WERI-Rb-1 (cell line): ENCODE results near the gene MISP.

Experiments
- DNase-seq: peaks from one replicate; pipeline ENCODE4 v3.0.0-alpha.2; 2020
- H3K27ac ChIP-seq: fragments of 250-450 bp; sonication (Bioruptor Pico); 2 replicates; pipeline ENCODE4 v1.5.1; 2020; ENCODE audit warnings: mild to moderate bottlenecking, moderate library complexity
- H3K27me3 ChIP-seq: fragments of 250-450 bp; sonication (Bioruptor Pico); 2 replicates; pipeline ENCODE4 v1.5.1; 2021; ENCODE audit warnings: mild to moderate bottlenecking, low read depth, moderate library complexity; ENCODE audit not compliant: insufficient read depth, severe bottlenecking
- H3K36me3 ChIP-seq: fragments of 250-450 bp; sonication (Bioruptor Pico); 2 replicates; pipeline ENCODE4 v1.5.1; 2020; ENCODE audit warnings: mild to moderate bottlenecking, moderate library complexity
- H3K4me3 ChIP-seq: 2 replicates; pipeline ENCODE4 v1.5.1; 2011; ENCODE audit warnings: low read depth, mild to moderate bottlenecking, control low read depth, low read length
- H3K9me3 ChIP-seq: fragments of 250-450 bp; sonication (Bioruptor Pico); 2 replicates; pipeline ENCODE4 v1.5.1; 2021; ENCODE audit warnings: mild to moderate bottlenecking, moderate library complexity; ENCODE audit not compliant: severe bottlenecking
- CTCF ChIP-seq: IDR thresholded peaks from 2 replicates; pipeline ENCODE4 v1.5.1; 2011; ENCODE audit warnings: low read depth, mild to moderate bottlenecking, control low read depth, inconsistent platforms, low read length

Gene MISP

GRCh38 chr19:810883-811489, 60.1 kb downstream of the MISP start:
- Histone ChIP-seq H3K36me3 (peaks cover 86% of the 10 kb centered on the region), H3K9me3 (no peaks in the 10 kb centered on the region), H3K27me3 (no peaks in the 10 kb centered on the region), H3K27ac (no peak overlapping the region), H3K4me3 (no peak overlapping the region)
- TF ChIP-seq CTCF: no peak
- no peak for DNase-seq

GRCh38 chr19:811506-812048, 60.7 kb downstream of the MISP start:
- no peak for TF ChIP-seq CTCF
- no peak overlapping the region for H3K27ac ChIP-seq
- peaks cover 80% of the 10 kb centered on the region for H3K36me3 ChIP-seq
- DNase-seq: no peak
- no peak overlapping the region for H3K4me3 ChIP-seq
- no peaks in the 10 kb centered on the region for H3K9me3 ChIP-seq
- no peaks in the 10 kb centered on the region for H3K27me3 ChIP-seq

GRCh38 chr19:812049-812746, 61.3 kb downstream of the MISP start:
- H3K4me3 ChIP-seq: no peak overlapping the region
- no peak overlapping the region for H3K27ac ChIP-seq
- TF ChIP-seq CTCF: no peak
- H3K36me3 ChIP-seq: peaks cover 74% of the 10 kb centered on the region
- no peaks in the 10 kb centered on the region for H3K27me3 ChIP-seq
- H3K9me3 ChIP-seq: no peaks in the 10 kb centered on the region
- DNase-seq: no peak

GRCh38 chr19:812747-813218, 61.9 kb downstream of the MISP start:
- Histone ChIP-seq H3K9me3 (no peaks in the 10 kb centered on the region), H3K27me3 (no peaks in the 10 kb centered on the region), H3K4me3 (no peak overlapping the region), H3K36me3 (peaks cover 71% of the 10 kb centered on the region), H3K27ac (no peak overlapping the region)
- TF ChIP-seq CTCF: no peak
- DNase-seq: no peak

- peaks cover 67% of the 10 kb centered on the region for H3K36me3 ChIP-seq
- H3K4me3 ChIP-seq: no peak overlapping the region
- no peak for DNase-seq
- no peaks in the 10 kb centered on the region for H3K27me3 ChIP-seq
- H3K27ac ChIP-seq: no peak overlapping the region
- H3K9me3 ChIP-seq: no peaks in the 10 kb centered on the region
- TF ChIP-seq CTCF: no peak
Measured at GRCh38 chr19:813219-814151, 62.6 kb downstream of the MISP start.
